Stimulated activated CD4-positive, alpha-beta T cell treated with anti-CD3 and anti-CD28 coated beads, Interleukin-1b, Interleukin-23, amount 100 ng/mL, for 4 hours (primary cell): ENCODE results near the gene TNNI2.
"Not testable (repeated sequence)": the region's sequence is repeated elsewhere in the genome, so short reads cannot be mapped to it uniquely, and the experiment has no call there.

Experiments used
- DNase-seq, 2 donors: peaks; one replicate each; pipeline ENCODE4 v3.0.0-alpha.2; 2020; ENCODE audit warnings: low read depth in 2 of 2

The TNNI2 gene

DNA sequence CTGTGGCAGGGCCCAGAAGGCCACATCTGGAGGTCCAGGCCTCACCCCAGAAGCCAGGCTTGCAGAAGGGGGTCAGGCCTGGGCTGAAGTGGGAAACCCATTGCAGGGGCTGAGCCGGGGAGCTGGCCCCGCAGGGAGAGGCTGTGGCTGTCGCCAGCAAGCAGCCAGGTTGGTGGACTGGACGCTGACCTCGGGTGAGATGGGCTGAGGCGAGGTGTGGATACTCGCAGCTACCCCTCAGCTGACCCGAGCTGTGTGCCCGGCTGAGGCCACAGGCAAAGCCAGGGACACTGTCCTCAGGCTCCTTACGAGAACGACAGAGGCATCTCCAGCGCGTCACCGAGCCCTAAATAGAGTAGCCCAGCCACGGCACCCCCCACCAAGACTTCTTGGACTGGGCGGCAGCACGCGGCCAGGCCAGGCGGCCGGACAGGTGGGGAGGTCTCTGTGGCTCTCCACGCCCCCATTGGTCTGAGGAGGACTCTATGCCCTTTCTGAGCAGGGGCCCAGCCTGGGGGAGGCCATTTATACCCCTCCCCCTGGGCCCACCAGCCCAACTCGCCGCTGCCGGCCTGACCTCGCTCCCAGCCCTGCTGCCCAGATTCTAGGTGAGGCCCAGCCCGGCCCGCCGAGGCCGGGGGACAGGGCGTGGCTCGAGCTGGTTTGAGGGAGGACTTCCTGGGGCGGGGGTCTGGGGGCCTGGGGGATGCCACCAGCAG, at the start of gene TNNI2:
Gene TNNI2, plus strand, starts transcription at position 556 of the 719 bp plus-strand sequence. CDS start 716 bp downstream, outside the sequence.
- DNase-seq = no peak

DNA sequence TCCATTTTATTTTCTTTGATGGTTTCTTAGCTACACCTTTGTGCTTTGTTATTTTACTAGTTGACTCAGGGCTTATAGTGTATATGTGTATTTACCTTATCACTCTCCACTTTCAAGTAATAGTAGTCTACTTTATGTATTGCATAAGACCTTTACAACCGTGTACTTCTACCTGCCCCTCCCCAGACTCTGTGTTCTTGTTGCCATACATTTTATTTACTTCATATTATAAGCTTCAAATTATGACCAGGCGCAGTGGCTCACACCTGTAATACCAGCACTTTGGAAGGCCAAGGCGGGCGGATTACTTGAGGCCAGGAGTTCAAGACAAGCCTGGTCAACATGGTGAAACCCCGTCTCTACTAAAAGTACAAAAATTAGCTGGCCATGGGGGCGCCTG, 46.9 kb upstream of the TNNI2 start:
- no peak for DNase-seq

DNA sequence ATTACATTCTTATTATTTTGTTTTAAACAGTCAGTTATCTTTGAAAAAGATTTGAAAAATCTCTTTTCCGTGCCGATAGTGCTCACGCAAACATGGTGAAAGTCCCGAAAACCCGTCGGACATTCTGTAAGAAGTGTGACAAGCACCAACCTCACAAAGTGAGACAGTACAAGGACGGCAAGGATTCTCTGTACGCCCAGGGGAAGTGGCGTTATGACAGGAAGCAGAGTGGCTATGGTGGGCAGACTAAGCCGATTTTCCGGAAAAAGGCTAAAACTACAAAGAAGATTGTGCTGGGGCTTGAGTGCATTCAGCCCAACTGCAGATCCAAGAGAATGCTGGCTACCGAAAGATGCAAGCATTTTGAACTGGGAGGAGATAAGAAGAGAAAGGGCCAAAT, 46.3 kb upstream of the TNNI2 start:
- DNase-seq = no peak

DNA sequence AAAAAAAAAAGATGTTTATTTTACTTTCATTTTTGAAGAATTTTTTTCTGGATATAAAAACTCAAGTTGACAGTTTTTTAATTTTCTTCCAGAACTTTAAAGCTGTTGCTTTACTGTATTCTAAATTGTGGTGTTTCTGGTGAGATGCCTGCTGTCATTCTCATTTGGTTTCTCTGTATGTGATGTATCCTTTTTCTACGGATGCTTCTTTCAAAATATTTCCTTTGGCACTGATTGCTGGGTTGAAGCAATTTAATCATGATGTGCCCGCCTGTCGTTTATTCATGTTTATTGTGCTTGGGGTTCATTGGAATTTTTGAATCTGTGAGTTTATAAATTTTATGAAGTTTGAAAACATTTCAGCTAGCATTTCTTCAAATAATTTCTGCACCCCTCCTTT, 45.7 kb upstream of the TNNI2 start:
- DNase-seq = no peak

DNA sequence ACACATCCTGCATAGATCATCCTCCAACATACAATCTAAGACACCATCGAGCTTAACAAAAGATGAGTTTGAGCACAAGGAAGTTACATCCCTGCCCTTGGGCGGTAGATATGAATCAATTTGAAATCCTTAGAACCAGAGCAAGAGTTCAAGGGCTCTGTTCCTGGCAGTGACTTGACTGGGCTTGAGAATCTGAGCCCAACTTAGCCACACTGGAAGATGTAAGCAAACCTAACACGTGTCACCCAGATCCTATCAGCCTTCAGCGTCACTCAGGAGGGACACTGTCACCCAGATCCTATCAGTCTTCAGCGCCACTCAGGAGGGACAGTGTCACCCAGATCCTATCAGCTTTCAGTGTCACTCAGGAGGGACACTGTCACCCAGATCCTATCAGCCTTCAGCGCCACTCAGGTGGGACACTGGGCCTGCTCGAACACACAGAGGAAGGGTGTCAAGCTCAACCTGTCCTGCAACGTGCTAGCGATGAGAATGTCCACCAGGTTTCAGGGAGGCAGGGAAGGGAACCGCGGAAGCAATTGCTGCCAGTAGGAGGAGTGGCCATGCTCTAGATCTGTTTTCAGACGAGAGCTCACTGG, 42.3 kb upstream of the TNNI2 start:
- DNase-seq = no peak

DNA sequence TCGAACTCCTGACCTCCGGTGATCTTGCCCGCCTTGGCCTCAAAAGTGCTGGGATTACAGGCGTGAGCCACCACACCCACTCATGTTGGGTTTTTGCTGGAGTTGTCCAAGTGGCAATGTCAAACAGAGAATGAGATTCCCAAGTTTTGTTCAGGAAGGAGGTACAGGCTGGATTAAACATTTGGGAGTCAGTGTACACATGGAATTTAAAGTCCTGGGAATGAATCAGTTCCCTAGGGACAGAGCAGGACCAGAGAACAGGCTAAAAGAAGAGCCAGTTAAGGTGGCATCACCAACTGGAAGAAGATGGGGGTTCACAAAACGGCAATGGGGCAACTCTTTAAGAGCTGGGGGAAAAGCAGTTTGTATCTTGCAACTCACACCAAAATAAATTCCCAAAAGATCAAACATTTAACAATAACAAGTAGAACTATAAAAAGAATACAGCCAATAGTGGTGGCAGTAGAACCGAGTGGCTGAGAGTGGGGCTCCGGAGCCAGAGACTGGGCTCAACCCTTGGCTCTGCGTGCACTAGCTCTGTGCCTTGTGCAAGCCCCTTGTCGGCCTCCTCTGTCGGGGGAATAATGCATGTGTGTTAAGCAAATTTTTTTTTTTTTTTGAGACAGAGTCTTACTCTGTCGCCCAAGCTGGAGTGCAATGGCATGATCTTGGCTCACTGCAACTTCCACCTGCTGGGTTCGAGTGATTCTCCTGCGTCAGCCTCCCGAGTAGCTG, 41.2 kb upstream of the TNNI2 start:
- no peak for DNase-seq

DNA sequence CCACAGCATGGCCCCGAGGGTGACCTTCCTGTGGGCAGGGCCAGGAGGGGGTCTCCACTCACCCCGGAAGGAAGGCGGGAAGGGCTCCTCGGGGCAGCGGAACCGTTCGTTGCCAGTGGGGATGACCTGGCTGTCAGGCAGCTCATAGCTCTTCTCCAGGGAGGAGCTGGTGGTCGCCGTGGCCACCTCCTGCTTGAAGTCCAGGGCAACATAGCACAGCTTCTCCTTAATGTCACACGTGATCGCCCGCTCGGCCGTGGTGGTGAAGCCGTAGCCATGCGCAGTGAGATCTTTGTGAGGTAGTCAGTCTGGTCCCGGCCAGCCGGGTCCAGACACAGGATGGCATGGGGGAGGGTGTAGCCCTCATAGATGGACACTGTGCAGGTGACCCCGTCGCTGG, 35.5 kb upstream of the TNNI2 start:
- DNase-seq = no peak

DNA sequence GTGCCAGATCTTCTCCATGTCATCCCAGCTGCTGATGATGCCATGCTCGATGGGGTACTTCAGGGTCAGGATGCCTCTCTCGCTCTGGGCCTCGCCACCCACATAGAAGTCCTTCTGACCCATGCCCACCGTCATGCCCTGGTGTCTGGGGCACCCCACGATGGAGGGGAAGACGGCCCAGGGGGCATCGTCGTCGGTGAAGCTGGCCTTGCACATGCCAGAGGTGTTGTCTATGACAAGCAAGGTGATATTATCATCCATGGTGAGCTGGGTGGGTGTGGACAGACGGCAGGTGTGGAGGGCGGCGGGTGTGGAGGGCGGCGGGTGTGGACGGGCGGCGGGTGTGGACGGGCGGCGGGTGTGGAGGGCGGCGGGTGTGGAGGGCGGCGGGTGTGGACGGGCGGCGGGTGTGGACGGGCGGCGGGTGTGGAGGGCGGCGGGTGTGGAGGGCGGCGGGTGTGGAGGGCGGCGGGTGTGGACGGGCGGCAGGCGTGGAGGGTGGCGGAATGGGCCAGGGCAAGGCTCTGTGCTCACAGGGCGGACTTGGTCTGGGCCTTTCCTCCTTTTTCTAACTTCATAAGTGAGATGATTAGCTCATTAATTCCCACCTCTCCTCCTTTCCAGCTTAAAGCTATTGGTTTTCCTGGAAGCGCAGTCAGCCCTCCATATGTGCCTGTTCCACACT, 34.8 kb upstream of the TNNI2 start:
- DNase-seq = not testable (repeated sequence)

DNA sequence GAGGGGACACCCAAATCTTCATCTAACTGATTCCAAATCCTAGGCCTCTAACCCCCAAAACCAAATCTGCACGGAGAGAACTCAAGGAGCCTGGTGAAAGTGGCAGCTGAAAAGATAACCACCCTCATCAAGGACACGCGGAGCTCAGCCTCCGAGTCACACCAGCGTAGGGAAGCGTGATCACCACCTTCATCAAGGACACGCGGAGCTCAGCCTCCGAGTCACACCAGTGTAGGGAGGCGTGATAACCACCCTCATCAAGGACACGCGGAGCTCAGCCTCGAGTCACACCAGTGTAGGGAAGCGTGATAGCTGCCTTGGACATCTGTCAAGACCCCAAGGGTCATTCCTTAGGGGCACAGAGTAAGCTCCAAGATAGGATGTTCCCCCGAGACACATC, 33.3 kb upstream of the TNNI2 start:
- no peak for DNase-seq

DNA sequence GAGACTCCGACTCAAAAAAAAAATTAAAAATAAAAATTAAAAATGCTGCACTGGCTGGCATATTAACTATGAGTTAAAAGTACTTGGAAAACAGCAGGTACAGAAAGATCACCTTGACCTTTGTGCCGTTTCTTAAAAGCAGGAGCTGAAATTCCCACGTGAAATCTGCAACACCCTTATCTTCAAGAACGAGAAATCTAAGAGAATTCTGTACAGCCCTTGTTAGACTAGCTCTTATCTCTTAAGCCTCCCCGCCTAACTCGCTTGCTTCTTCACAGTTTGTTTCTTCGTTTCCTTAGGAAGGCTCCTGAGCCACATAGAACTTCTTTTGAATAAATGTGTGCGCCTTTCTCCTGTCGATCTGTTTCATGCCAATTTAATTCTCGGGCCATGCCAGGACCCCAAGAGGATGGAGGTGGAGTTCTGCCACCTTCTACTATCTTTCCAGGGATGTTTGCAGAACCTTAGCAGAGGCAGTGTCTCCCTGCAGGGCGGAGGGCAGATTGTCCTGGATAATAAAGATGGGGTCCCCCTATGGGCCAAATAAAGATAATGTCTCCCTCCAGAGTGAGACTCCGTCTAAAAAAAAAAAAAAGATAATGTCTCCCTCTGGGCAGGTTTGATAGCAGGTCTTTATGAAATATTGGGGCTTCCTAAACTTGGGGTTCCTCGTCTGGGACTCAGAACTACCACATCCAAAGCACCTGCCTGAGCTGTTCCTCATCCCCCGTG, 31.4 kb upstream of the TNNI2 start:
- no peak for DNase-seq

DNA sequence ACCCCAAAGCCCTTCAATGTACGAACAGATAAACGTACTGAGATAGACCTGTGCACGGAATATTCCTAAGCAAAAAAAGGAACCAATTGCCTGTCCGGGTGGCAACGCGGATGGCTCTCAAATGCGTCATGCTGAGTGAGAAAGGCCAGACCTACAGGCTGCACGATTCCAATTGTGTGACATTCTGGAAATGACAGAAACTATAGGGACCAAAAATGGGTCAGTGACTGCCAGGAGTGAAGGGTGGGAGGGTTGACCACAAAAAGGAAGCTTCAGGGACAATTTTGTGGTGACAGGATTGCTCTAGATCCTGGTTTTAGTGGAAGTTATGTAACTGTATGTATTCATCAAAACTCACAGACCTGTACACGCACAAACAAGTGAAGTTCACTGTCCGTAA, 28.0 kb upstream of the TNNI2 start:
- no peak for DNase-seq

DNA sequence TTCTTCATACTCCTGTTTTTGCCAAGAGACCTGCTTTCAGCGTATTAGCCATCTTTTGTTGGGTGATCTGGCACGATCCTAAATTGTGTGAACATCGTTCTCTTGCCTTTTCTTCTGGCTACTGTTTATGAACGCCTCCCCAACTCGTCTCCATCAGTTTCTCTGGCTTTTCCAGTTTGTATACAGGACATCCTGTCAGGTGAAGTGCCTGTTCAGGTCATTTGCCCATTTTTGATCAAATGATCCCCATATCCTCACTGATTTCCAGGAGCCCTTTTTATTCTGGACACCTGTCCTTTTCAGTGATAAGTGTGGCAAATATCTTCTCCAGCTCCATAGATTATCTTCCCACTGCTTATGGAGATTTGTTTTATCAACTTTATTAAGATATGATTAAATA, 26.5 kb upstream of the TNNI2 start:
- no peak for DNase-seq

DNA sequence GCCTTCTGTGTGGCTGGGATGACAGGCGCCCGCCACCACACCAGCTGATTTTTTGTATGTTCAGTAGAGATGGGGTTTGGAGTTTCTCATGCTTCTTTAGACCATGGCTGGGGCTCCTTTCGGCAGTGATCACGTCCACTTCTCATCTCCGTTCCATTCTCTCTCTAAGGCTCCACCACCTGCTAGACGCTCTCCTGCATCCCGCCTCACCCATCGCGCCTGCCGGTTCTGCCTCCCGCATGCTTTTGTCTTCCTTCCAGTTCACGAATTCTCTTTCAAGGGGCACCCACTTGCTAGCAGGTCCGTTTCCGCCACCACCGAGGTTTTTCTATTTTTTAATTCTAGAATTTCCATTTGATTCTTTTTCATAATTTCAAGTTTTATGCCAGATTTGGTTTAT, 26.0 kb upstream of the TNNI2 start:
- no peak for DNase-seq

DNA sequence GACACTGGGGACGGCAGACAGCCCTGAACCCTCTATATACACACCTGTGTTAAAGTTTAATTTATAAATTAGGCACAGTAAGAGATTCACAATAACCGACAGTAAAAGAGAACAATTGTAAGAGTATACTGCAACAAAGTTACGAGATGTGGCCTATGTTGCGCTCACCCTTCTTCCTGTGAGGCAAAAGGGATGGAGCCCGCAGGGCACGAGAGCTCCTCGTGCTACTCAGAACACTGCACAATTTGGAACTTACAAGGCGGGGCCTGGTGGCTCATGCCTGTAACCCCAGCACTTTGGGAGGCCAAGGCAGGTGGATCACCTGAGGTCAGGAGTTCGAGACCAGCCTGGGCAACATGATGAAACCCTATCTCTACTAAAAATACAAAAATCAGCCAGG, 25.4 kb upstream of the TNNI2 start:
- not testable (repeated sequence) for DNase-seq

DNA sequence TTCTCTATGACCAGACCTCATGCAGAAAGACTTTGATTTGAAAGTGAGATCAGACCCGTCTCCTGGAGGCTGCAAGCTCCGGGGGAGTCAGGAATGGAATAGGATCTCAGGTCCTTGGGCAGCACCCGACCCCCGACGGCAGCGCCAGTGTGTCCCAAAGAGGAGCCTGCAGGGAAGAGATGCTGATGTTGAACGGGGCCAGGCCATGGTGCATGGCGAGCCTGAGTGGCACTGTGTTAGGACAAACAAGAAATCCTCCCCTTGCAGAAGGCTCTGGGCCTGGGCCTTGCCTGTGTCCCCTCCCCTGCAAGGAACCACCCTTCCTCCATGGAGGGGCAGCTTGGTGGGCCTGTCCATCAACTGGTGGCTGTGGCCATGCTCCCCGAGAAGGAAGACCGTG, 24.1 kb upstream of the TNNI2 start:
- no peak for DNase-seq

DNA sequence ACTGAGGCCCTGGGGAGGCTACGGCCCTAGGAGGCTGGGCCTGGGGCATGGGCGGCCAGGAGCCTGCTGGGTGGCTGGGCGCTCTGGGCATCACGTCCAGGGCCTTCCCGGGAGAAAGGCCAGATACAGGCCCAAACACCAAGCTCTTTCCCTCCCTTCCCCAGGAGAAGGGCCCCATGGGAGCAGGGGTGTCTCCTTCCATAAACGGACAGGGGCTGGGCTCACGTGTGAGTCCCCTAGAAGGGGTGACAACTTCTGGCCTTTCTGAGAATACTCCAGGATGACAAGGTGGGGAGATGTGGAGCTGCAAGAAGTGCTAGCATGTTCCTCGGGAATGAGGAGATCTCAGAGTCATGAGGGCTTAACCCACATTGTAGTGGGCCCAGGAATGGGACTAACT, 23.5 kb upstream of the TNNI2 start:
- no peak for DNase-seq

DNA sequence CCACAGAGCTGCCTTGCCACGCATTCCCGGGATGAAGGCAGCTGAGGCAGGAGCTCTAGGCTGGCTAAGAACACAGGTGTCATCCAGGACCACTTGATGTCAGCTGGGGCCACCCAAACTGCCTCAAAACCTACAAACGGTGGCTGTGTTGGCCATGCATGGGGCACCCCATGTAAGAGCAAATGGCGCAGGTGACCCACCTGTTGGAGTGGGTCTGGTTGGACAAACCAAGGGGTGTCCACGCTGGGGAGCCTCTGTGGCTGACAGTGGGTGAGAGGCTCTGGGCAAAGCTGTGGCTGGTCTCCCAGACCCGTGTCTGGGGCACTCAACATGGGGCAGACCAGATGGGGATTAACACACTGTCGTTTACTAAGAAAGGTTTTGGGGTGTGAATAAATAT, 23.0 kb upstream of the TNNI2 start:
- no peak for DNase-seq

DNA sequence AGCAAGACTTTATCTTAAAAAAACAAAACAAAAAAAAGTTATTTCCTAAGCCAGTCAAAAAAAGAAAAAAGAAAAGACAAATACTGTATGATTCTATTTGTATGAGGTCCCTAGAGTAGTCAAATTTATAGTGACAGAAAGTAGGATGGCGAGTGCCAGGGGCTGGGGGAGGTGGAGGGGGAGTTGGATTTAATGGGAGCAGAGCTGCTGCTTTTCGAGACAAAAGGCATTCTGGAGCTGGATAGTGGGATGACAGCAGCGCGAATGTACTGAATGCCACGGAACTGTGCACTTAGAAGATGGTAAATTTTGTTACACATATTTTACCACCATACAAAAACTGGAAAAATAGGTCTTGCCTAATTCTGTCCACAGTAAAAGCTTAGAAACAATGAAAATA, 21.8 kb upstream of the TNNI2 start:
- no peak for DNase-seq

DNA sequence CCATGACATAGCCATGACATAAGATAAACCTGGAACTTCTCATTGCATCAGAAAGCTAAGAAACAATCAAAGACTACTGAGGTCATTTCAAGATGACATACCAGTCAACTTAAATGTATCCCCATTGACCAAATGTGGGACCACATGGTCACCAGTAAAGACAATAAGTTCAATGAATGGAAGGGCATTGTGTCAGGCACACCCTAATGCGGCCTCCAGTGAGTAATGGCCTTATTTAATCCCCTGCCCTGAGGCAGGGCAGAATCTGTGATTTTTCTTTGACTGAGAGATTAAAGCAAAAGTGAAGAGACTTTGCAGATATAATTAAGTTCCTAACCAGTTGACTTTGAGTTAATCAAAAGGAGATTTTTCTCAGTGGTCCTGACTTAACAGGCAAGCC, 21.3 kb upstream of the TNNI2 start:
- DNase-seq = no peak

DNA sequence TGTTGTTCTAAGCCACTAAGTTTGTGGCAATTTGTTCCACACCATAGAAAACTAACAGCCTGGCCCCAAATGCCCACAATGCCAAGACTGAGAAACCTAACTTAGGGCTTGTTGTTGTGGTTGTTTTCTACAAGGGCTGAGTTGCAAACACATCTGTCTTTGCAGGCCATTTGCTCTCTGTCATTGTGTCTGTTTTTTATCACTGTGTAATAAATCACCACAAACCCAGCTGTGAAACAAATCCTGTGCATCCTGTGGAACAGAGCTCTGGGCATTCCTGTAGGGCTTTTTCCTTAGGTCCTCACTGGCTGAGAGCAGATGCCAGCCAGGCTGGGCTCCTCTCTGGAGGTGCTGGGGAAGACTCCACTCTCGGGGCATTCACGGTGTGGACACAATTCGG, 19.7 kb upstream of the TNNI2 start:
- no peak for DNase-seq

DNA sequence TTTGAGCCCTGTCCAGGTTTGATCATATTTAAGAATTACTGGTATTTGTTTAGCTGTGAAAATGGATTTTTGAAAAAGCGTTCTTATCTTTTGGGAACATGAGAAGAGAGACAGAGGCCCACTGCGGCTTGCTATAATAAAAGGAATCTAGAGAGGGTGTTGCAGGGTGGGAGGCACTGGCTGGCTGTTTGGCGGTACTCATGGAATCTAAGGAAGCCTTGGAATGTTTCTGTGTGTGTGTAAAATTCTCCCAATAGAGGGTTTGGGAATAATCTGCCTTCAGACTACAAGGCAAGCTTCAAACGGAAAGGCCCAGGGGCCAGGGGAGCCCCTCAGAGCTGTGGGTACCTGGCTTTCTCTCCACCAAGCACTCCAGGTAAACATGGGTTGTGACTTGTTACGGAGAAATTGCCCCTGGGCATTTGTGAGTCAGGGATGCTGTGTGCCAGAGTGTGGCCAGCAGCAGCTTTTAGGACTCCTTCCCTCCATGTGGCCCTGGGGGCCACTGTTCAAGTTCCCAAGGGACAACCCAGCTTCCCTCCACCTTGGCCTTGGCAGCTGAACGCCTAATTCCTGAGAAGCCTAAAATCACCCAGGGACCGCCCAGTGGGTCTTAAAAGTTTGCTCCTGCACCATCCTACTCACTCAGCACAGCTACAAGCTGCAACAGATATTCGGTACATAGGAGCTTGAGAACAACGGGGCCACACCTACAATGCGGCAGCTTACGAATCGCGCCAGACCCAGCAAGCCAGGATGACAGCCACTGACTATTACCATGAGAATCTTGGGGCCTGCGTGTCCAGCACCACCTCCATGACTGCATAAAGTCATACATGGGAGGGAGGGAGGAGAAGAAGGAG, 18.1 kb upstream of the TNNI2 start:
- no peak for DNase-seq
